GM06990 (cell line): Measurements from ENCODE around the gene COQ7.

Source experiments
- DNase-seq: peaks from one replicate; pipeline ENCODE4 v3.0.0-alpha.2; 2011; ENCODE audit not compliant: insufficient read length; ENCODE audit errors: extremely low read depth
- H3K27me3 ChIP-seq: replicated peaks from 2 replicates; pipeline ENCODE4 v1.6.0; 2011; ENCODE audit warnings: low read length; ENCODE audit not compliant: control insufficient read depth, insufficient read depth
- H3K36me3 ChIP-seq: 2 replicates; pipeline ENCODE4 v1.5.1; 2011; ENCODE audit warnings: low read length; ENCODE audit not compliant: control insufficient read depth, insufficient read depth
- H3K4me3 ChIP-seq: replicated peaks from 2 replicates; pipeline ENCODE4 v1.5.1; 2011; ENCODE audit warnings: low read depth, mild to moderate bottlenecking, control low read depth, low read length
- TF ChIP-seq, protein P1 (sequence below): IDR thresholded peaks from 2 replicates; pipeline ENCODE4 v1.5.1; 2011; ENCODE audit warnings: low read length, control low read depth, mild to moderate bottlenecking, inconsistent platforms; ENCODE audit not compliant: insufficient read depth, poor library complexity, severe bottlenecking

The COQ7 gene

DNA sequence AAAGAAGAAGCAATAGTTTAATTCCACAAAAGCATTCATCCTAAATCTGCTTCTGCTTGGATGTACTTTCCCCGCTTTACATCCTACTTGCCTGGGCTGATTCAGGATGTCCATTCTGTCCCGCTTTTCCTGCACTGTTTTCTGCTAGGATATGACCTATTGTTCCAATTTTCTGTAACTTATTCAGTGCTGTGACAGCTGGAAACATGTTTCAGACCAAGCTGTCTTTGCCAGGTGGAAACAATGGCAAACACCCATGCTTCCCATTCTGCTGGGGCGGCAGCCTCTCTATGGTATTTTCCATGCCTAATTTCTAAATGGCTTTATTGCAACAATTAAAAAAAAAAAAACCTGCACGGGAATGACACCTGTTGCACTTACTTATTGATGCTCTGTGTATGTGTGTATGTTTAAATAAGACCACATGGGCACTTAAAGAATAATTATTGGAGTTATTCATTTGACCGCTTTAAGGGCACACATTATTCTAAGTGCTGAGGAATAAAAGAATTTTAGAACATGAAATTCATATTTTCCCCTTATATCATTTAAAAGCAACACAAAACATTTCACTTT is 21.0 kb downstream of the COQ7 start:
- TF ChIP-seq, protein P1, sequence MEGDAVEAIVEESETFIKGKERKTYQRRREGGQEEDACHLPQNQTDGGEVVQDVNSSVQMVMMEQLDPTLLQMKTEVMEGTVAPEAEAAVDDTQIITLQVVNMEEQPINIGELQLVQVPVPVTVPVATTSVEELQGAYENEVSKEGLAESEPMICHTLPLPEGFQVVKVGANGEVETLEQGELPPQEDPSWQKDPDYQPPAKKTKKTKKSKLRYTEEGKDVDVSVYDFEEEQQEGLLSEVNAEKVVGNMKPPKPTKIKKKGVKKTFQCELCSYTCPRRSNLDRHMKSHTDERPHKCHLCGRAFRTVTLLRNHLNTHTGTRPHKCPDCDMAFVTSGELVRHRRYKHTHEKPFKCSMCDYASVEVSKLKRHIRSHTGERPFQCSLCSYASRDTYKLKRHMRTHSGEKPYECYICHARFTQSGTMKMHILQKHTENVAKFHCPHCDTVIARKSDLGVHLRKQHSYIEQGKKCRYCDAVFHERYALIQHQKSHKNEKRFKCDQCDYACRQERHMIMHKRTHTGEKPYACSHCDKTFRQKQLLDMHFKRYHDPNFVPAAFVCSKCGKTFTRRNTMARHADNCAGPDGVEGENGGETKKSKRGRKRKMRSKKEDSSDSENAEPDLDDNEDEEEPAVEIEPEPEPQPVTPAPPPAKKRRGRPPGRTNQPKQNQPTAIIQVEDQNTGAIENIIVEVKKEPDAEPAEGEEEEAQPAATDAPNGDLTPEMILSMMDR: no peak
- no peak for DNase-seq
- Histone ChIP-seq H3K36me3 (no peaks in the 10 kb centered on the region), H3K4me3 (no peak overlapping the region), H3K27me3 (no peaks in the 10 kb centered on the region)

GRCh38 chr16:19089410-19089955 is 22.1 kb downstream of the COQ7 start:
- DNase-seq: no peak
- TF ChIP-seq, protein P1: no peak
- Histone ChIP-seq H3K4me3 (no peak overlapping the region), H3K27me3 (no peaks in the 10 kb centered on the region), H3K36me3 (no peaks in the 10 kb centered on the region)

DNA sequence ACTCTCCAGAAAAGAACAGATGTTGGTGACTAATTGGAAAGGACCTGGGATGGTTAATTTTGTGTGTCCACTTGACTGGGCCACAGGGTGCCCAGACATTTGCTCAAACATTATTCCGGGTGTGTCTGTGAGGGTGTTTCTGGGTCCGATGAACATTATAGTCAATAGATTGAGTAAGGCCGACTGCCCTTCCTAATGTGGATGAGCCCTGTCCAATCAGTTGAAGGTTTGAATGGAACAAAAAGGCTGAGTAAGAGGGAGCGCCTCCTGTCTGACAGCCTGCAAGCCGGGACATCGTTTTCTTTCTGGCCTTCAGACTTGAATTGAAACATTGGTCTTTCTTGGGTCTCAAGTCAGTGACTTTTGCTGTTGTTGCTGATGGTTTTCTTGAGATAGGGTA is 23.5 kb downstream of the COQ7 start:
- Histone ChIP-seq H3K27me3 (no peaks in the 10 kb centered on the region), H3K36me3 (no peaks in the 10 kb centered on the region), H3K4me3 (no peak overlapping the region)
- no peak for DNase-seq
- TF ChIP-seq, protein P1: no peak

DNA sequence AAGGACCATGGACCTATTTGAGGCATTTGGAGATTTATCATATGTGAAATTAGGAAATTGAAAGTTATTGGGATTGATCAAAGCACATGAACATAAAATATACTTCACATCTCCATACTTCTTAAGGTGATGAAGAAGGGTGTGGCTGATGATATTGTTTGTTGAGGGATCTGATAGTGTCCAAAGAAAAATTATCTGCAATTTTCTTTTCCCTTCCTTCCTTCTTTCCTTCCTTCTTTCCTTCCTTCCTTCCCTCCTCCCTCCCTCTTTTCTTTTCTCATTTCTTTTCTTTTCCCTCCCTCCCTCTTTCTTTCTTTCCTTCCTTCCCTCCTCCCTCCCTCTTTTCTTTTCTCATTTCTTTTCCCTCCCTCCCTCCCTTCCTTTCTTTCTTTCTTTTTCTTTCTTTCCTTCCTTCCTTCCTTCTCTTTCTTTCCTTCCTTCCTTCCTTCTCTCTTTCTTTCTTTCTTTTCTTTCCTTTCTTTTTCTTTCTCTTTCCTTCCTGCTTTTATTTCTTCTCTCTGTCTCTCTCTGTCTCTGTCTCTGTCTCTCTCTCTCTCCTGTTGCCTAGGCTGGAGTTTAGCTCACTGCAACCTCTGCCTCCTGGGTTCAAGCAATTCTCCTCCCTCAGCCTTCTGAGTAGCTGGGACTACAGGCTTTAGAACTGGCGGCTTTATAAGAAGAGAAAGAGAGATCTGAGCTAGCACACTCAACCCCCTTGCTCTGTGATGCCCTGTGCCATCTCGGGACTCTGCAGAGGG is 25.4 kb downstream of the COQ7 start:
- TF ChIP-seq, protein P1: no peak
- no peak for DNase-seq
- H3K36me3 ChIP-seq: no peaks in the 10 kb centered on the region
- no peak overlapping the region for H3K4me3 ChIP-seq
- no peaks in the 10 kb centered on the region for H3K27me3 ChIP-seq

GRCh38 chr16:19093631-19094541 is 26.5 kb downstream of the COQ7 start:
- no peaks in the 10 kb centered on the region for H3K36me3 ChIP-seq
- H3K27me3 ChIP-seq: no peaks in the 10 kb centered on the region
- H3K4me3 ChIP-seq: no peak overlapping the region
- TF ChIP-seq, protein P1: no peak
- DNase-seq: no peak
